Stimulated activated CD8-positive, alpha-beta memory T cell treated with anti-CD3 and anti-CD28 coated beads, Interleukin-15, amount 100 ng/mL, for 24 hours (primary cell): ENCODE measurements around the gene FECH.
"Not testable (repeated sequence)": the region's sequence is repeated elsewhere in the genome, so short reads cannot be mapped to it uniquely, and the experiment has no call there.

Experiments
- DNase-seq: peaks from one replicate; pipeline ENCODE4 v3.0.0-alpha.2; 2020; ENCODE audit warnings: low read depth

The FECH gene

DNA sequence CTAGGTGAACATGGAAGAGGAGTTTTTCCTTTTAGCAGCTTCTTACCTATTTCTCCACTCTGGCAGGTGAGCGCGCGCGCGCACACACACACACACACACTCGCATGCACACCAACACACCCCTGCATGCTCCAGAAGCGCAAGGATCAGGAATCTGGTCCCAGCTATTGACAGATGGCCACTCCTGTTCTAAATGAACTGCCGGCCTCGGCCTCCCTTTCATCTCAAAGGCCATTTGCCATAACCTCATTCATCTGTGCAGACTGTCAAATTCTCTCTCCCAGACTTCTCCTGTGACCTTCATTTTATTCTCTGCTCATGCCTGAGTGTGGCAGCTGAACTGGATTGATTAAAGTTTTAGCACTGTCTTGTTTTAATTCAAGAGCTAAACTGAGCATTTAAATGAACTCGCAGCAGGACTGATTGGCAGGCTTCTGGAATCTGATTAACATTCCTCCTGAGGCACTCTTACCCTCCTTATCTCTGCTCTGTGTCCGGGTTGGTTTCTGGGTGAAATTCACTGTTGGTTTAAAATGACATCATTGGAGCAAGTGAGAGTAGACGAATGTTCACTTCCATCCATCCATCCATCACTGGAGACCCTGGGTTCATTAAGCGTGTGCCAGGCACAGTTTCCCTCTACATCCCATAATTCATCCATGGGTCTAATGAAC, 58.8 kb downstream of the FECH start:
- no peak for DNase-seq

DNA sequence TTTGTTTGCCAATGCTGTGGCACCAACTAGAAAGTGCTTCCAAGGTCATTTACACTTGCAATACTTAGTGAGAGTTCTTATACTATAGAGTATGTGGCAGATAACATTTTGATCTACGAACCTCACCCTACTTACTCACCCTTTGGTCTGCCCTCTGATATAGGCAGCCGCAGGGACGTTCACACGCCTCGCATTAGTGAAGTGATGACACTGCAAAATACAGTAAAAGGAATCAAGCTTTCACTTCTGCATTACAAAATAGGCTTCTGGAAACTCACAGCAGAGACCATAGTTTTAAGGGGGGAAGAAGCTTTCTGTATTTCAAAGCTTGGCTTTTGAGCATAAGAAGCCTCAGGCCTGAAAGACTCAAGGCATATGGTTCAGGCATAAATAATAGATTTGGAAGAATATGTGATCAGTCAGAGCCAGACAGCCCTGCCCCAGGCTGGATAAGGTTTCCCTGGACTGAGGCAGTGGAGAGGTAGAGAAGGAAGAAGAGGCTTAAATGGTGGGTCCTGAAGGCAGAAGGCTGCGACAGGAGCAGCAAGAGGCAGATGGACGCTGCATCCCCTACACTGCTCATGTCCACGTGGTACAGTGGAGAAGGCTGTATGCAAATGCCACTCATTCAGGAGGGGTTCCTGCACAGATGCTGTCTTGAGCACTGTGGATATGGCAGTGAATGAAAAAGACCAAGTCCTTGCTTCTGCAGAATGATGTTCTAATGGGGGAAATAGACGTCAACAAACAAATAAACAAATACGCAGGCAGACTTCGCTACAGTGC, 63.1 kb downstream of the FECH start:
- no peak for DNase-seq

DNA sequence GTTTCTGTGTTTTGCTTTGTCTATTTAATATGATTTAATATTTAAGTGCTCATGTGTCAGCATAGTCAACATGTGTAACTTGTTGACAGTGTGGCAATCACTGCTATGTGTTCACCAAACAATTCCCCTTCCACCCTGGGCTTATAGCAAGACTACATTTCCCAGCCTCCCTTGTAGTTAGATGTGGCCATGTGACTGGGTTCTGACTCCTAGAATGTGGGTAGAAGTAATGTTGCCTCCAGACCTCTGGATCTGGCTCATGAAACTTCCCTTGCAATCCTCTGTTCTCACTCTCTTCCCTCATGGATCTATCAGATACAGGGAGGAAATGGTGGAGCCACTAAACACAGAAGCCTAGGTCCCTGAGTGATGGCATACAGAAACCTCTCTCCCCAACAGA, 64.2 kb downstream of the FECH start:
- not testable (repeated sequence) for DNase-seq

DNA sequence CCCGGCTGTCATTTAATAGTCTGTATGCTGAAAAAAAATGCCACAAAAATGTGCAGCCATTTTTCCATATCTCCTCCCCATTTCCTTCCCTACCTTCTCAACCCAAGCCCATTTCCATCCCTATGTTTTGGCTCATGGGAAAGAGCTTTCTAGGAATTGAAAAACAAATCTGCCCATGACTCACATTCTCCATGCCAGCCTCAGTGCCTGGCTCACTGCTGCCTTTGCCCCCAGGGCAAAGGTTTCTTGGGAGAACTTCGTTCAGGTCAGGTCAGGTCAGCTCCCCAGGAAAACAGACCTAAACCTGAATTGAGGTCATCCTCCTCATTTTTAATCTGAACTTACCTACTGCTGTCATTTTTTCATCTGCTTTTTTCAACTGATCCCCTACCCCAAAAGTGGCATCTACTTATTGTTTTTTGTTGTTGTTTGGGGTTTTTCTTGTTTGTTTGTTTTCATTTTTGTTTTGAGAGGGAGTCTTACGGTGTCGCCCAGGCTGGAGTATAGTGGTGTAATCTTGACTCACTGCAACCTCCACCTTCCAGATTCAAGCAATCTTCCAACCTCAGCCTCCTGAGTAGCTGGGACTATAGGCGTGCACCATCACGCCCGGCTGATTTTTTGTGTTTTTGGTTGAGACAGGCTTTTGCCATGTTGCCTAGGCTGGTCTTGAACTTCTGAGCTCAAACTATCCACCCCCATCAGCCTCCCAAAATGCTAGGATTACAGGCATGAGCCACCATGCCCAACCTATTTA, 66.7 kb downstream of the FECH start:
- DNase-seq, result no peak

DNA sequence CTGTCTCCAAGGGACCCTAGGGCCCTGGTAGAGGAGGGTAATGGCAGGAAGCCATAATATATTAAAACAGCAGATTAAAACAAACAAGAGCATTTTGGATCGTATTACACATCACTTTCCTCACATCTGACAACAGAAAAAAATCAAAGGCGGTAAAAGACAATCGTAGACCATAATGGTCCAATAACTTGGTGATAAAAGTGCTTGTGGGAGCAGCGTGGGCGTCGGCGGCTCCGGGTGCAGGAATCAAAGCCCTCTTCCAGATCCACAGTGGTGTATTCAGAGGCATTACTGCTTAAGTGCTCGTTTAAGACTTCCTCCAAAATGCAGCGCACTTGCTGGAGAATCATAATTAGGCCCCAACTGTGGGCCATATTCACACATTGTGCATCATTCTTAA, 68.0 kb downstream of the FECH start:
- no peak for DNase-seq

DNA sequence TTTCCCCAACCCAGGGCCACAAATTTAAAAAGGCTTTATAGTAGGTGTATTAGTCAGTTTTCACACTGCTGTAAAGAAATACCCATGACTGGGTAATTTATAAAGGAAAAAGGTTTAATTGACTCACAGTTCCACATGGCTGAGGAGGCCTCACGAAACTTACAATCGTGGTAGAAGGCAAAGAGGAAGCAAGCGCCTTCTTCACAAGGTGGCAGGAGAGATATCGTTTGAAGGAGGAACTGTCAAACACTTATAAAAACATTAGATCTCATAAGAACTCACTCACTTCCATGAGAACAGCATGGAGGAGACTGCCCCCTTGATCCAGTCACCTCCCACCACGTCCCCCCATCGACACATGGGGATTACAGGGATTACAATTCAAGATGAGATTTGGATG, 70.4 kb downstream of the FECH start:
- DNase-seq, result no peak

DNA sequence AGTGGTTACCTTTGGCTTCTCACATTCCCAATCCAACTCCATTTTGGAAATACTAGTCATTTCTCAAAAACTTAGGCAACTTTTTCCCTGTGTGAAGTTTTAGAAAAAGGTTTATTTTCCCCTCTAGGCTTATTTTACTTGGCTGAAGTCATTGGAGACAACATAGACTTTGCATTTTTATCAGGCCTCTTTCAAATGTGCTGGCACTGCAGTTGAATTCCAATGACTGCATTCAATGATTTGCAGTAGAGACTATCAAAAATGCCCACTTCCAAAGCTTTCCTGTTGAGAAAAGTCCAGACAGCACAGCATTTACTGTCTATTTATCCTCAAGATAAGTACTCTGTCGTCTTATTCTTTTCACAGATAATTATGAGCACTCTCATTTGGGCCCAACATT, 81.3 kb downstream of the FECH start:
- no peak for DNase-seq

DNA sequence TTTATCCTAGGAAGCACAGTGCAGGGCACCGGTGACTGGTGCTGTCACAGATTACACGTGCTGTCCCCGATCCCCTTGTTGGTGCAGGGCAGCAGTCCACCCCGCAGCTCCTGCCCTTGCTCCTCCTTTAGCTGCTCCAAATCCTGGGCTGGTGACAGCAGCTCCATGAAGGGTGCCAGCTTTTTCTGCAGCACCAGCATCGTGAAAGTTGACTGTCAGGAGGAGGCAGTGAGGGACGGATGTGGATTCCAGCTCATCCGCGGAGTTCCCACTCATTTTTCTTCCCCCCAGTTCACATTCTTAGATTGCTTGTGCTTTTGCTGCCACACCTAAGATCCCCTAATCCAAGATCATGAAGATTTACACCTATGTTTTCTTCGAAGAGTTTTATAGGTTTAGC, 83.9 kb downstream of the FECH start:
- DNase-seq, result no peak

DNA sequence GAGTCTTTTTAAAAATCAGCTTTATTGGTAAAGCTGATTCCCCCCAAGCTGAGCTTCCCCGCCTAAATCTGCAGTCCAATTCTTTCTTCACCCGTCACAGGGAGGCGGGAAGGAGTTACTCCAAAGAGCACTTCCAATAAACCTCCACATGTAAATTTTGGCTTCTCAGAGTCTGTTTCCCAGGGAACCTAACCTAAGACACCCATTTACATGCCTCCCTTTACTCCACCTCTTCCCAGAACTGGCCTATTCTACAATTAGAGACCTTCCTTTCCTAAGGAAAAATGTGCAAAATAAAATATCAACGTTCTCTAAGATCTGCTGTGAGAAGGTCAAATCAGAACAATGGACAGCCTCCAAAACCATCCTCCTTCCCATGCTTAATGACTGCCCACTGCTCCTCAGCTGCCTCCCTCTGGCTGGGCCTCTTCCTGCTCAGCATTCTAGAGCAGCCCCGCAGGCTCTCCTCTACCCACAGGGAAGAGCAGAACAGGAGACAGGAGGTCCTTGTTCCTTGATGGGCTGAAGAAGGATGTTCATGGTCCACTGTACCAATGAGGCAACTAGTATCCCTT, 87.7 kb downstream of the FECH start:
- no peak for DNase-seq
